ENCODE measurements around the gene MICAL2. TPM values are rescaled to one million over a fixed set of nuclear protein-coding genes. Genes with fewer than 3 reads are reported as not detected.

Gene MICAL2
- total RNA-seq, 1 donor from 2014 or later = 4.4 TPM

DNA sequence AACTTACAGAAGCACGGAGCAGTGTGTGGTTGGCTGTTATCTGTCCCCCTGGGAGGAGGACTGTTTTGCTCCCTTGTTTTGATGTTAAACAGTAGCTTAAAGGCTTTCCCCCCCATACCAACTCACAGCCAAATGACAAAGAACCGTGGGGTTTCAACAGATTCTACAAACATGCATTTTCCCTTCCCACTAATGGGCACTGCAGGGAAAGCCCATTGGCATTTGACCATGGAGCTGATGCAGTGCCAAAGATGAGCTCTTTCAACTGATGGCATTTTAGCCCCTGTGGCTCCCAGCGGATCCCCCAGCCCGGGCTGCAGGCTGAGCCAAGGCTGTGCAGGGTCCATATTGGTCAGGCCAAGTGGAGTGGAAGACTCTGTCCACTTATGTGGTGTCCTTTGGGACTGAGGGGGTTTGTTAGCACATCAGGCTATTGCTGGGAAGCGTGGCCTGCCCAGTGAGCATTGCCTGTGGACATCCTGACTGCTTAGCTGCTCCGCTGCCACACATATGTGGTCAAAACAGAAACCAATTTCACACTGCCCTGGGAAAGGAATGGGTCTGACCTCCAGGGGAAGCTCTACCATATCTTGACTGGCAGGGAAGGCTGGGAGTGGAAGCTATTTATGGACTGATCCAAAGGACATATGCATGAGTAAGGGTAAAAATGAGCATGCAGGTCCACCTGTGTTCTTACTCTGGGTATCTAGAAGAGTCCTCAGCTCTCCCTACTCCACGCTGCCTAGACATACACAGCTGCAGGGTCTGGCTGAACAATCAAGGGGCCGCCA, 150.5 kb downstream of the MICAL2 start:
- no peak for DNase-seq
- H3K4me1 Mint-ChIP-seq (ENCODE audit: low read depth, unreplicated experiment) = no peaks in the 10 kb centered on the region
- H3K9me3 Mint-ChIP-seq (ENCODE audit: unreplicated experiment) = peaks cover under 1% of the 10 kb centered on the region
- no peak overlapping the region for H3K4me3 Mint-ChIP-seq (ENCODE audit: unreplicated experiment)
- H3K36me3 Mint-ChIP-seq (ENCODE audit: unreplicated experiment) = no peaks in the 10 kb centered on the region
- no peak overlapping the region for H3K27ac Mint-ChIP-seq (ENCODE audit: unreplicated experiment)
- peaks cover 2% of the 10 kb centered on the region for H3K27me3 Mint-ChIP-seq (ENCODE audit: unreplicated experiment)
- no peak for TF ChIP-seq CTCF (IDR thresholded peaks at IDR 0.05; ENCODE audit: partially characterized antibody, unreplicated experiment)

DNA sequence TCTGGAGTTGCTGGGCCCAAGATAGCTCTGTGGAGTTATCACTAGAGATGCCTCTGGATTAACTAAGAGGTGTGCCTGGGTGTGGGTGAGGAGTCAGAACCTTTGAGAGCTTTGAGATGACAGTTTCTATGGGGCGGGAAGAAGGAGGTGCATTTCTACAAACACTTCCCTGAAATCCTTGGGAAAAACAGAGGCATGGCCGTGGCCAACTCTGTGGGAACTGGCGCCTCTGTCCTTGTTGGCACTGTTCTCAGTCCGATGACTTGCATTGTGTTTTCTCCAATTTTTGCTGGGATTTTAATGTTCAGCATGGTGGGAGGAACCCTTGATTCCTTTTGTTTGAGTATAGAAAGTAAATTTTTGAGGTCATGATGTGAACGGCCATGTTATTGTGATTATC, 151.2 kb downstream of the MICAL2 start:
- Mint-ChIP-seq H3K36me3 (ENCODE audit: unreplicated experiment) (no peaks in the 10 kb centered on the region), H3K4me3 (ENCODE audit: unreplicated experiment) (no peak overlapping the region), H3K4me1 (ENCODE audit: low read depth, unreplicated experiment) (no peaks in the 10 kb centered on the region), H3K9me3 (ENCODE audit: unreplicated experiment) (no peaks in the 10 kb centered on the region), H3K27me3 (ENCODE audit: unreplicated experiment) (no peaks in the 10 kb centered on the region), H3K27ac (ENCODE audit: unreplicated experiment) (no peak overlapping the region)
- DNase-seq = no peak
- no peak for TF ChIP-seq CTCF (IDR thresholded peaks at IDR 0.05; ENCODE audit: partially characterized antibody, unreplicated experiment)

- H3K36me3 Mint-ChIP-seq (ENCODE audit: unreplicated experiment) = no peaks in the 10 kb centered on the region
- no peak for TF ChIP-seq CTCF (IDR thresholded peaks at IDR 0.05; ENCODE audit: partially characterized antibody, unreplicated experiment)
Measured at GRCh38 chr11:12263141-12263693, 152.8 kb downstream of the MICAL2 start.

DNA sequence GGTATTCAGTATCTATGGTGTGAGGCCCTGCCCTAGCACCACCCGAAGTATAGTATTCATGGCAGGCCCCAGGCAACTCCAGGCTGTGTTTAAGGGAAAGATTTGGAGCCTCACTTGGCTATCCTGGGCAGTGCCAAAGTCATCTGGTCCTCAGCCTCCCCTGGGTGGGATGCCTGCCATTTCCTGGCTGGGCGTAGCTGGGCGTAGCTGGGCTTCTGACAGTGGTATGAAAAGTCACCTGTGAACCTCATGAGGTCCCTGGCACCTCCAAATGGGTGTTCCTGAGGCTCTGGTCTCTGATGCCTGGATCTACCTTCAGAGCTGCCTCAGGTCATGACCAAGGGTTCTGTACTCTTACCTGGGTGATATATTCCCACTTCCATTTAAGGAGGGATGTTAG, 154.0 kb downstream of the MICAL2 start:
- H3K36me3 Mint-ChIP-seq (ENCODE audit: unreplicated experiment) = no peaks in the 10 kb centered on the region
- no peak for DNase-seq
- no peak for TF ChIP-seq CTCF (IDR thresholded peaks at IDR 0.05; ENCODE audit: partially characterized antibody, unreplicated experiment)
- no peak overlapping the region for H3K4me3 Mint-ChIP-seq (ENCODE audit: unreplicated experiment)
- H3K27me3 Mint-ChIP-seq (ENCODE audit: unreplicated experiment) = peaks cover 8% of the 10 kb centered on the region
- peaks cover 3% of the 10 kb centered on the region for H3K4me1 Mint-ChIP-seq (ENCODE audit: low read depth, unreplicated experiment)
- H3K9me3 Mint-ChIP-seq (ENCODE audit: unreplicated experiment) = no peaks in the 10 kb centered on the region
- H3K27ac Mint-ChIP-seq (ENCODE audit: unreplicated experiment) = no peak overlapping the region

More at GRCh38 chr11:12263141-12263693, 152.8 kb downstream of the MICAL2 start:
- no peak for DNase-seq
- H3K27ac Mint-ChIP-seq (ENCODE audit: unreplicated experiment) = no peak overlapping the region
- H3K9me3 Mint-ChIP-seq (ENCODE audit: unreplicated experiment) = no peaks in the 10 kb centered on the region
- no peak overlapping the region for H3K4me3 Mint-ChIP-seq (ENCODE audit: unreplicated experiment)
- H3K4me1 Mint-ChIP-seq (ENCODE audit: low read depth, unreplicated experiment) = no peaks in the 10 kb centered on the region
- H3K27me3 Mint-ChIP-seq (ENCODE audit: unreplicated experiment) = peaks cover 8% of the 10 kb centered on the region

- peaks cover 3% of the 10 kb centered on the region for H3K4me1 Mint-ChIP-seq (ENCODE audit: low read depth, unreplicated experiment)
- H3K36me3 Mint-ChIP-seq (ENCODE audit: unreplicated experiment) = no peaks in the 10 kb centered on the region
- H3K9me3 Mint-ChIP-seq (ENCODE audit: unreplicated experiment) = peaks cover 1% of the 10 kb centered on the region
- peaks cover 11% of the 10 kb centered on the region for H3K27me3 Mint-ChIP-seq (ENCODE audit: unreplicated experiment)
- no peak for TF ChIP-seq CTCF (IDR thresholded peaks at IDR 0.05; ENCODE audit: partially characterized antibody, unreplicated experiment)
- H3K27ac Mint-ChIP-seq (ENCODE audit: unreplicated experiment) = no peak overlapping the region
- H3K4me3 Mint-ChIP-seq (ENCODE audit: unreplicated experiment) = no peak overlapping the region
- DNase-seq = no peak
Measured at GRCh38 chr11:12266132-12266531, 155.7 kb downstream of the MICAL2 start.

All from glutamatergic neuron (in vitro differentiated cells).